Stimulated activated naive CD4-positive, alpha-beta T cell (primary cell): Measurements from ENCODE around the gene MYO18A.
"Not testable (repeated sequence)": the region's sequence is repeated elsewhere in the genome, so short reads cannot be mapped to it uniquely, and the experiment has no call there.

Experiments used
- DNase-seq, 6 experiments: peaks; one replicate each; lab custom pipeline; 2025; lab: John Stamatoyannopoulos, UW

Gene MYO18A

DNA sequence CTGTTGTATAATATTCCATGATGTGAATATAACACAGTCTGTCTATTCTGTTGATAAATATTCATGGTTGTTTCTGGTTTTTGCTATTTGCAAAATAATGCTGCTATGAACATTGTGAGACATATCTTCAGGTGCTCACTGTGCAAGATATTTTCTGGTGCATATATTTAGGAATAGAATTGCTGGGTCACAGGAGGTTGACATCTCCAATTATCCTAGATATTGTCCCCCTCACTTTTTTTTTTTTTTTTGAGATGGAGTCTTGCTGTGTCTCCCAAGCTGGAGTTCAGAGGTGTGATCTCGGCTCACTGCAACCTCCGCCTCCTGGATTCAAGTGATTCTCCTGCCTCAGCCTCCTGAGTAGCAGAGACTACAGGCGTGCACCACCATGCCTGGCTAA, 14.5 kb upstream of the MYO18A start:
- no peak for DNase-seq

DNA sequence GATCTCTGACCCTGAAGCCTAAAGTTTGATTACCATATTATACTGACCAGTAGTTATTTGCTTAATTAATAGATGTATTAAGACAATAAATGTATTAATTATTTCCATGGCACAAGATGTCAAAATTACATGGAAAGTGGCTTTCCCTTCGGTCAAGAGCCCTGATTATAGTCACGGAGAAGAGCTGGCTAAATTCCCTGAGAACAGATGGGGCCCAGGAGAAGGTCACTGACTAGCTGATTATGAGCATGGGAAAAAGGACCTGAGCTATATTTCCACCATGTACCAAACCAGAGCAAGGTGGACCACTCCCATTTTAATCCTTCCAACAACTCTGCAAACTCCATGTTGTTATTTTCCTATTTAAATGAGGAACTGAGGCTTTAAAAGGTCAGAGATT, 12.9 kb upstream of the MYO18A start:
- no peak for DNase-seq

DNA sequence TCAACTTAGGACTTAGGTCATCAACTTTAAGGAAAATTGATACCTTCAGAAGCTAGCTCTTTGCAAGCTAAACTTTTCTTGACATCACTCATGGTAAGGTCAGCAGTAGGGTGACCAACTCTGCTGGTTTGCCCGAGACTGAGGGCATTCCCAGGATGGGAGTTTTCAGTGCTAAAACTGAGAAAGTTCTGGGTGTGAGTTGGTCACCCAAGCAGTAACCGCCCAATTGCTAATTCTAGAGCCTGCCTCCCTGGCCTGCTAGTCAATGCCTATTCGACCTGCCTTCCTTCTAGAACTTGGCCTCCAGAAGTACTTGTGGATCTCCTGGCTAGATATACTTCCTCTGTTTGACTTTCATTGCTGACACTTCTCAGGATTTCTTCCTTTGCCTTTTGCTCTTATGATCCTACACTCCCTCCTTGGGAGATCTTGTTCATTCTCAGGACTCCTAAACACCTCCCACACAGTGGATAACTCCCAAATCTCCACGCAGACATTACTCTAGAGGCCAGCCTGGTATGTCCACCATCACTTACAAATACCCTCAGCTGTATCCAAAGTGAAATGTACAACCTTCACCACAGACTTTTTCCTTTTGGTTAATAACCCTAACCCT, 10.5 kb upstream of the MYO18A start:
- DNase-seq: no peak

DNA sequence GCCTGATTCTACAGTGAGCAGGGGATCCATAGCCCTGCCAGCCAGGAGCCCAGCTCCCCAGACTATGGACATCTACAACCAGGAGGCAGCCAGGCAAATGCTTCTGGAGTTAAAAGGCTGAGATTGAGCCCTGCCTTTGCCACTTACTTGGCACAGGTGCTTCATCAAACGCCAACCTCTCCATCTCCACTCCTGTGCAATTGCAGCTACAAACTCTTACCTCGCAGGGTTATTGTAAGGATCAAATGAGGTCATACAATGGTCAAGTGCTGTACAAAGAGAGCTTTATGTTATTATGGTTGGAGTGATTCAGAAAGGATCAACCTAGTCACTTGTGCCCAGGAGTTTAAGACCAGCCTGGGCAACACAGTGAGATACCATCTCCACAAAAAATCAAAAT, 9.8 kb upstream of the MYO18A start:
- DNase-seq: no peak

DNA sequence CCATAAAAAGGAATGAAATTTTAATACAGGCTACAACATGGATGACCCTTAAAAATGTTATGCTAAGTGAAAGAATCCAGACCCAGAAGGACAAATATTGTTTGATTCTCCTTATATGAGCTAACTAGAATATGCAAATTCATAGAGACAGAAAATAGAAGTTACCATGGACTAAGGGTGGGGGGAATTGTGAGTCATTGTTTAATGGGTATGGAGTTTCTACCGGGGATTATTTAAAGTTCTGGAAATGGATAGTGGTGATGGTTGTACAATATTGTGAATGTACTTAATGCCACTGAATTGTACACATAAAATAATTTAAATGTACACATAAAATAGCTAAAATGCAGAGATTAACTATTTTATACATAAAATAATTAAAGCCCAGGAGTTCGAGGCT, 9.2 kb upstream of the MYO18A start:
- DNase-seq: no peak

DNA sequence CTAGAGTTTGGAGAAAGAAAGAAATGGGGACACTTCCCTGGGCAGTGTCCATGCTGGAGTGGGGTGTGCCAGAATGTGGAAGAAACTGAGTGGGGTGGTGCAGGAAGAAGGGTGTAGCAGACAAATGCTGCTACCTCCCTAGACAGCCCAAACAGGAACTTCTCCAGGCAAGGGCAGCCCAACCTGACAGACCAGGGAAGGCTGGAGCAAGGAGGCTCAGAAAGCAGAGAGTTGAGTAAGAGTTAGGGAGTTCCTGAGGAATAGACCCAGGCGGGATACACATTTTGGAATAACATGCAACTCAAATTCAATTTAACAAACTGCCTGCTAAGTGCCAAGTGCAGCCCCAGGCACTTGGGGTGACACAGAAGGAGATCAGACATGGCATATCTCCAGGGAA, 1.0 kb upstream of the MYO18A start:
- no peak for DNase-seq

DNA sequence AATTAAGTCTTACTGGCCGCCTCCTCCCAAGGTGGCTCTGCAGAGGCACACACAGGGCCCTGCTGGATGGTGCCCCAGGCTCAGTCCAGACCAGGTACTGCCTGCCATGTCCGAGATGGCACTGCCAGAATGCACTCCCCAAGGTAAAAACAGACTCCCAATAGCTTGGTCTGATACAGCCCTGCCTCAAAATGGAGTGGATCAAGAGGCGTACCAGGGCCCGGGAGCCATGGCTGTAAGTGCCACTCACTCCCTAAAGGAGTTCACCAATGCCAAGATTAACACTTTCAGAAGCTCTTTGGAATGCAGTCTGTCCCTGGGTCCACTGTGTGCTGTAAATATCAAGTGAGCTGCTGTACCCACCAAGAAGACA, 576 bp upstream of the MYO18A start:
- no peak for DNase-seq

DNA sequence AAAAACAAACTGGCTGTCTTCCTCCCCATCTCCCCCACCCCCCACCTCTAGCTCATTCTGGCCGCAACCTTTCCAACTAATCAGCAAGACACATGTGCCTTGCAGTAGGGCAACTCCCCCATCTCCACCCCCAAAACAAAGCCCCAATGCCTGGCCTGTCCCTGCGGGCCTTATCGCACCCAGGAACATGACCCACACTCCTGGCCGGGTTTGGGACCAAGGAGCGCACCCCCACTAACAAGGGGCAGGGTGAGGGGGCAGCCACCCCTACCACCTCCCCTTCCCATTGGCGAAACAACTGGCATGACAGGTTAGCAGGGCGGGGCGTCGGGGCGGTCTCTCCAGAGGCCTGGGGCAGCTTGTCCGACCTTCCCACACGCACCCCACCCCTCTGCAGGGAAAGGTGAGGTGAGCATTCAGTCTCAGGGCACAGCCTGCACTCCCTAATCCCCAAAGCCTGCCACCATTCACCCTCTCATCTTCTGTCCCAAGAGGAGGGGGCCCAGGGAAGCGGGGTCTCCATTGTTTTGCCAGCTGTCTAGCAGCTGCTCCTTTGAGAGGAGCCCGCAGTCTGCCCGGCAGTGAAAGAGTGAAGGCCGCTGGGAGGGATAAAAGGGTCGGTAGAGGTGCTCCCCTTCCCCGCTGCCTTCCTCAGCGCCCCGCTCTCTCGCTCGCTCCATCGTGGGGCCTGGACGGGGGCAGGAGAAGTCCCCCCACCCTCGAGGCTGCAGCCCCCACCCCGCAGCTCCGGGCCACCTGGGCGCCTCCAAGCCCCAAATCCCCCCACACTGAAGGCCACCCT, 765 bp downstream of the MYO18A start:
- no peak for DNase-seq

DNA sequence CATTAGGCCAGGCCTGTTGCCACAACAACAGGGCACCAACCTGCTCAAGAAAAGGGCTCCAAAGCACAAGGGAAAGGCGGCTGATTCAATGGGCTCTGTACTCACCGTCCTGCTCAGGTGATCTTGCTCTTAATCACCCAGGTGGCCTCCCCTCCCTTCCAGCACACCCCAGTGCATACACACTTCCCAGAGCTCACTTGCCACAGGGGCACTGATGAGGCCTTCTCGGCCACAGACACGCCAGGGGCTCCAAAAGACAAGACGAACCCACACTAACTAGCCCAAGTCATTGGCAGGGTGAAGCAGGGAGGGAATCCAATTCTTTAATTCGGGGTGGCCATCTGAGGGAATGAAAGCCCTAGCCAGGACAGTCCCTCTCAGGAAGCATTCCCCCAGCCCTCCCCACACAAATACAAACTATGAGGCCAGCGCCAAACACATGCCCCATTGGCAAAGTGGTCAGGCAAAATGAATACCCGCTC, 1.4 kb downstream of the MYO18A start:
- DNase-seq: no peak

DNA sequence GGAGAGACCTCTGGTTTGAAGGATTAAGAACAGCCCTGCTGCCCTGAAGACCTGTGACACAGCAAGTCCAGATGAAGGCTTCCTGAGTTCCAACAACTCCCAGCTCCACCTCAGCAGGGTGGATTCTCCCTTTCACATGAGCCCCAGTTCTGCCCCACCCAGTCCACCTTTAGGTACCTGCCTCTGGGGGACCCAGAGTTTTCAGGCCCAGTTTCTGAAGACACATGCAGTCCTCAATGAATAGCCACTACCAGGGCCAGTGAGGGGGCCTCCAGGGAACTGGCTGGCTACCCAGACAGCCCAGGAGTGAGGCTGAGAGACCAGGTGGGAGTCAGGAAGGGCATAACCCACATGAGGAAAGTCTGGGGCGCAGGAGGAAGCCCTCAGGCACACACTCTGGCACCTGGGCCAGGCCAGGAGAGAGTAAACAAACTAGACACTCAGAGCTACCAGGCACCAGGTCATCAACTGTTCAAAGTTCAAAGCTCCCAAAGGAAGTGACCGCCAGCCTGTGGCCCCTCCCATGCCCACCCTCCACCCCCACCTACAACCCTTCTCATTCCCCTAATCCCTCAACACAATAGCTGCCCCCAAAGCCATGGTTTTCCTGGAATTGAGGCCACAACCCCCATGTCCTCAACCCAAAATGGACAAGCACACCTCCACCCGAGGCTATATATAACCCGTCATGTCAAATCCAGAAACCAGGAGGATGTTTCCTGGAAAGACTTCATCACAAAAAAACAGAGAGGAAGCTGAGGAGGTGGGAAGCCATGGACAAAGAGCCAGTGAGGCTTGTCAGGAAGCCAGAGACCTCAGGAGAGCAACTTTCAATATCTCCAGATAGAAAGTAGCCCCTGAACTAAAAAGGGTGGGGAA, 2.1 kb downstream of the MYO18A start:
- no peak for DNase-seq

DNA sequence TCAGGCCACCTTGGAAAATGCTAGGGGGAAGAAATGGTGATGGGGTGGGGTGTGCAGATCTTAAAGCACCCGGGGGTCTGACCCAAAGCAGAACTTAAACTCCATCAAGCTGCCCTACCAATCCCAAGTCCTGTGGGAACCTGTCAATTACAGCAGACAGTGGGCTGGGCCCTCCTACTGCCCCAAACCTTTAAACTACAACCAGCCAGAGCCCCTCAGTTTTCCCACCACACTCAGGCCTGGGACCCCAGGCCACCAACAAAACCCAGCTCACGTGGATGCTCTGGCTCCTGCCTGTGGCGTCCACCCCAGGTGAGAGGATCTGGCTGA, 2.7 kb downstream of the MYO18A start:
- DNase-seq: no peak

DNA sequence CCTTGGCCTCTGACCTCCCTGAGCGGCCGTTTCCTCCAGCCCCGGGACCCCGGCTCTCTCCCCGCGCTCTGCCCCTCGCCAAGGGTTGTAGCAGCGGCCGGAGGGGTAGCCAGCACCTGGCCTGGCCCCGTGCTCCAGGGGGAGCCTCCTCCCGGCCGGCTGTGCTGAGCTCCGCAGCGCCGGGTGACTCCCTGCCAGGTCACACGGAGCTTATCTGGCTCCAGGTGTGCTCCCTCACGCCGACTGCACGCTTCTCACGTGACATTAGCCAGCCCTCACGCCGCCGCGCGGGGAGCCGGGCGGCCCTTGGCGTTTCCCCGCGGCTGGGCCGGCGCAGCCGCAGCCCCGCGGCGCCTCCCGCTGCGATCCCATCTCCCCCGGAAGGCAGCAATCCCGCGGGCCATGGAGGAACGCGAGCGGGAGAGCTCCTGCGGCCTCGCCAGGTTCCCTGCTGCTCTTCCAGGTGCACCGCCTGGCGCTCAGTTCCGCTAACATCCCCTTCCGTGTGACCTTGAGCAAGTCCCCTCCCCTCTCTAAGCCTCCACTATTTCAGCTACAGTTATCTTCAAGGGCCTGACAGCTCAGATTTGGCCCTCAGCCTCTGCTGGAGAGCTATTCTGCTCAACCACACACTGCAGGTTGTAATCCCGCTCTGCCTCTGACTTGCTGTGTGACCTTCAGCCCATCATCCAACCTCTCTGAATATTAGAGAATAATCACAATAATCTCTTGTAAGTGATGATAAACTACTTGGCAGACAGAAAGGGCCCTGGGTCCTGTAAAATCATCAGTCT, 3.4 kb downstream of the MYO18A start:
- peak; percentile 26 to 73 (median 43) for DNase-seq

DNA sequence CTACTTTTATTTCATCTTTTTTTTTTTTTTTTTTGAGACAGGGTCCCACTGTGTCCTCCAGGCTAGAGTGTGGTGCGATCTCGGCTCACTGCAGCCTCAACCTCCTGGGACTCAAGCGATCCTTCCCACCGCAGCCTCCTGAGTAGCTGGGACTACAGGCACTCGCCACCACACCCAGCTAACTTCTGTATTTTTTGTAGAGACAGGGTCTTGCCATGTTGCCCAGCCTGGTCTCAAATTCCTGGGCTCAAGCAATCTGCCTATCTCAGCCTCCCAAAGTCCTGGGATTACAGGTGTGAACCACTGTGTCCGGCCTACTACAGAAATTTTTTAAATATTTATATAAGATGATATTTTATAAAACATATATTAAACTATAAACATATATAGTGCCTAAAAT, 4.8 kb downstream of the MYO18A start:
- DNase-seq: no peak

DNA sequence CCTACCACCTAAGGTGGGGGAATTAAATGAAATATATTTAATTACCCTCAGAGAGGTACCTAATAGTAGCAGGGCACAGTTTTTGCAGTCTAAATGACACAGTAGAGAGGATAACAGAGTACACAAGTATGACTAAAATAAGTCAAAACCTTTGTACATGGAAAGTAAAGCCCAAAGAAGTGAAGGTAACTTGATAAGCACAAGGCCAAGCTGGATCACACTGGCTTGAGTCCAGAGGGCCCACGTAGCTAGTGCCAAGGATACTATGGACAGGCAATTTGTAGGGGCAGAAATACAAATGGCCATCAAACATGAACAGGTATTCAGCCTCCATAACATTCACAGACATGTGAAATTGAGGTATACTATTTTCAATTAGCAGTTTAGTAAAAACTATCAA, 7.6 kb downstream of the MYO18A start:
- no peak for DNase-seq

DNA sequence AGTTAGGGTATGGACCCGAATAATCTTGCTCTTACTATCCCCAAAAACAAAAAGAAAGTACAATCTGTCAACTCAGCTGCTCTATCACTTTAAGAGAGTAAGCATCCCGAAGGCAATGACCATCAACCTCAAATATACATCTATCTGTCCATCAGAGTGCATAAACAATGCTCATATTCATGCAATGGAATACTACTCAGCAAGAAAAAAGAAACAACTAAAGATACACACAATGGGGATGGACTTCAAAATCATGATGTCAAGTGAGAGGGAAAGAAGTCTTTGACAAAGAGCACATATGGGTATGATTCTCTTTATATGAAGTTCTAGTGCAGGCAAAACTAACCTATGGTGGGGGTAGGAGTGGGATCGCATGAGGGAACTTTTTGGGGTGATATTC, 9.5 kb downstream of the MYO18A start:
- DNase-seq: no peak

DNA sequence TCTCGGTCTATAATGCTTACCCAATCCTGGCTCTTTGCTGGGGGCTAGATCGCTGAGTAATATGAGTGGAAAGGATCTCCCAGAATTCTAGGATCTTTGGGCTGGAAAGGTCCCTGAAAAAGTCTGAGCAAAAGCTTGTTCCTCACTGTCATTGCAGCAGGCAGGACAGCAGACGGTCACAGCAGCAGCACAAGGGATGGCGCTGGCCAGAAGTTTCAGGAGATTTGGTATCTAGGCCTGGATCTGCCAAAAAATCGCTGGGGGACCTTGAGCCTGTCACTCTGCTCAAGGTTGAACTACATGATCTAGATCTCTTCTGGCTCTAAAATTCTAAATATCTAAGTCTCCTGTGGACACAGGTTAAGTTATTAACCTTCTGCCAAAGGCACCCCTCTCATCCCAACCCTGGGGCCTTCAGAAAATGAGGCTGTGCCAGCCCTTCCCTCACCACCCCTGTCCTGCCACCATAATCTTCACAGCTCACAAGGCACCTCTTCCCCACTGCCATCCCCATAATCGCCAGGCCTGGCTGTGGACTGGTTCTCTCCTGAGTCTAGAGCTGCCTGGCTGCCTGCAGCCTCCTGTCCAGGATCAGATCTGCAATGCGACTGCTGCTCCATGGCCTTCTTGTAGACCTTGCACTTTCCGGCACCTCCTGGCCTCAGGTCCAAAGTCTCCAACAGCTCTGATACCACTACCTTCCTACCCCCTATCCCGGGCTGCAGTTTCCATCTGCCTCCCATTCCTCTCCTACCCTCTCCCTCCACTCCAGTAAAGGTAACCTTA, 10.2 kb downstream of the MYO18A start:
- no peak for DNase-seq

DNA sequence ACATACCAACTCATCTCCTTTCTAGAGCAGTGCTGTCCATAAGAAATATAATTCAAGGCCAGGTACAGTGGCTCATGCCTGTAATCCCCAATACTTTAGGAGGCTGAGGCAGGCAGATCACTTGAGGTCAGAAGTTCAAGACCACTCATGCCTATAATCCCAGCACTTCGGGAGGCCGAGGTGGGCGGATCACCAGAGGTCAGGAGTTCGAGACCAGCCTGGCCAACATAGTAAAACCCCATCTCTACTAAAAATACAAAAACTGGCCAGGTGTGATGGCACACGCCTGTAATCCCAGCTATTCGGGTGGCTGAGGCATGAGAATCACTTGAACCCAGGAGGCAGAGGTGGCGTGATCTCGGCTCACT, 11.5 kb downstream of the MYO18A start:
- DNase-seq: not testable (repeated sequence)

DNA sequence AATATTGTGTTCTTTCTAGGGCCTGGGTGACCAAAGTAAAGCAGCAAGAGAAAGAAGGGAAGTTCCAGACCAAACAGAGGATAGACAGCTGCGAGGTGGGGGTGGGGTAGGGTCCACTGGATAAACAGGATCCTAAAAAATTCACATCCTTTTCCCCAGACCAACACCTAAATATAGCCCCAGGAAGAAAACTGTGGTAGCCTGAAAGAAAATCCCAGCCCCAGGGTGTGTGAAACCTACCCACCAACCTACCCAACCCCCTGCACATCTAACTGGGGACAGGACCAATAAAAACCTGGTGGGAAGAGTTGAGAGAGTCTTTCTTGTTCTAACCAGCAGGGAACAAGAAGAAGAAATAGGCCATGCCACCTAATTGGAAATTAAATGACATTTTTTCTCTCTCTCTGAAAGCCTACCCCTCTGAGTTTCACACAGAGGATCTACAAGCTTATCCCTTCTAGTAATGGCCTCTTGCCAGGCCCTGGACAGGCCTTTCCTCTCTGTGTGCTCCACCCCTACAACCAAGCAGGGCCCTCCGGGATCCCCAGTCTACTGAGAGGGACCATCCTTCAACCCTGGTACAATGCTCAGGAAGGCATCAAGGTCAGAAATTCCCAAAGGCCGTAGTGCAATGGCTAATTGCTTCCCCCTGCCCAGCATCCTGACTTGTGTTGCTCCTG, 12.0 kb downstream of the MYO18A start:
- DNase-seq: no peak

DNA sequence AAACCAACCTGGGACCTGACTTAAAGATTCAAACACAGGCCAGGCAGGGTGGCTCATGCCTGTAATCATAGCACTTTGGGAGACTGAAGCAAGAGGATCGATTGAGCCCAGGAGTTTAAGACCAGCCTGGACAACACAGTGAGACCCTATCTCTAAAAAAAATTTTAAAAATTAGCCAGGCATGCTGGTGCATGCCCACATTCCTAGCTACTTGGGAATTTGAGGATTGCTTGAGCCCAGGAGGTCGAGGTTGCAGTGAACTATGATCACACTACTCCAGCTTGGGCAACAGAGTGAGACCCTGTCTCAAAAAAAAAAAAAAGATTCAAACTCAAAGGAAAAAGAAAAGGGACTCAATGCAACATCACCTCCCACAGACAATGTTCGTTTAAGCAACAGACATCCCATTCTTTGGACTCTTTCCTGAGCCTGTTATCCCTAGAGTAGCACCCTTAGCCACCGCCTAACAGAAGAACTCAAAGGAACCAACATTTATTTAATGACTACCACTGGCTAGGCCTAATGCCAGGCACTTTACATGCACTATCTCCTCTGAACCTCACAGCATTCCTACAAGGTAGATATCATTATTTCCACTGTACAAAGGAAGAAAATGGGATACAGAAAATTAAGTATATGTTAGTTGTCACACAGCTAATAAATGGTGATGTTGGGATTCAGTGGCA, 12.7 kb downstream of the MYO18A start:
- DNase-seq: no peak

DNA sequence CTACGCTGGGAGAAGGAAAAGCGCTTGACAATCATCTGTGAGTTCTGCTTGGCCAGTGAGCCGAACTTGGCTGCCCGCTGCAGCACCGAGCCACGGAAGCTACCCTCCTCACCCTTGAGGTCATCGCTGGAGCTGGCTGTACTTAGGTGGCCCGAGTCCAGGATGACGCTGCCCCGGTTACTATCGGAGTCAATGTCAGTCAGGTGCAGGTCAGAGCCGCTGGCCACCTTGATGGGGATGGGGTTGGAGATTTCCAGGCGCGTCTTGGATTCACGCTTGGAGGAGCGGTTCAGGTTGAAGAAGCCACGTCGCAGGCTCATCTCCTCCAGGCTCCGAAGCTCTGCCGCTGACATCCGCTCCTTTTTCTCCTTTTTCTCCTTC, 13.7 kb downstream of the MYO18A start:
- DNase-seq: no peak
